Peyer's patch (tissue), 4 donors: Measurements from ENCODE around the gene MBD3L1. TPM values are rescaled to one million over a fixed set of nuclear protein-coding genes. Genes with fewer than 3 reads are reported as not detected.

Experiments used
- DNase-seq, 3 donors: peaks; one replicate each; pipeline ENCODE4 v3.0.0-alpha.2; 2017 to 2019
- H3K27ac ChIP-seq, 4 donors: fragments of 200-600 bp; sonication (generic); one replicate each; pipeline ENCODE4 v1.5.1; 2016 to 2019
- H3K27me3 ChIP-seq, 2 donors: fragments of 200-600 bp; sonication (generic); one replicate each; pipeline ENCODE4 v1.5.1; 2019
- H3K36me3 ChIP-seq, 3 donors: fragments of 200-600 bp; sonication (generic); one replicate each; pipeline ENCODE4 v1.5.1; 2016 to 2019
- H3K4me1 ChIP-seq, 4 donors: fragments of 200-600 bp; sonication (generic); one replicate each; pipeline ENCODE4 v1.5.1; 2016 to 2019
- H3K4me3 ChIP-seq, 4 donors: fragments of 200-600 bp; sonication (generic); 1 replicate in 3 of 4; 2 replicates in 1 of 4; pipeline ENCODE4 v1.5.1; 2016 to 2019; ENCODE audit warnings: mild to moderate bottlenecking in 1 of 4
- H3K9me3 ChIP-seq, 4 donors: fragments of 200-600 bp; sonication (generic); one replicate each; pipeline ENCODE4 v1.5.1; 2016 to 2019; ENCODE audit warnings: mild to moderate bottlenecking in 1 of 4
- CTCF ChIP-seq, 6 experiments: fragments of 450-650 bp in 4 of 6; fragments of 200-600 bp in 2 of 6; sonication (generic) in 1 of 6; IDR thresholded peaks; one replicate each; pipeline ENCODE4 v1.5.1; 2017 to 2019; ENCODE audit warnings: antibody characterized with exemption in 6 of 6, mild to moderate bottlenecking in 3 of 6, moderate library complexity in 1 of 6
- POLR2A ChIP-seq, 2 donors: fragments of 450-650 bp; IDR thresholded peaks; one replicate each; pipeline ENCODE4 v1.5.1; 2017; ENCODE audit warnings: antibody characterized with exemption in 2 of 2, mild to moderate bottlenecking in 2 of 2, moderate library complexity in 2 of 2
- total RNA-seq, 4 donors: library from RNA; depleted of rRNA; stranded (reverse); fragments of >200 nt; gene quantifications; one replicate each; pipeline ENCODE4 v1.1.0, GENCODE V29; 2016

The MBD3L1 gene
- total RNA-seq, 4 donors from 2014 or later, result not detected

GRCh38 chr19:8815780-8816179, 16.4 kb upstream of the MBD3L1 start:
- no peak overlapping the region for H3K4me3 ChIP-seq
- DNase-seq, result no peak
- H3K36me3 ChIP-seq, result peaks cover 0 to 100% (median 15%) of the 10 kb centered on the region in 3 donors
- TF ChIP-seq CTCF (IDR thresholded peaks at IDR 0.05) (no peak), POLR2A (IDR thresholded peaks at IDR 0.05) (no peak)
- H3K9me3 ChIP-seq, result peaks cover 0 to 89% (median 39%) of the 10 kb centered on the region in 4 donors
- H3K27me3 ChIP-seq, result no peaks in the 10 kb centered on the region
- H3K27ac ChIP-seq, result no peak overlapping the region
- H3K4me1 ChIP-seq, result no peaks in the 10 kb centered on the region

- Histone ChIP-seq H3K4me3 (no peak overlapping the region), H3K36me3 (peaks cover 0 to 96% (median 10%) of the 10 kb centered on the region in 3 donors), H3K27ac (no peak overlapping the region), H3K4me1 (no peaks in the 10 kb centered on the region), H3K9me3 (peaks cover 0 to 44% (median 9%) of the 10 kb centered on the region in 4 donors), H3K27me3 (no peaks in the 10 kb centered on the region)
- TF ChIP-seq CTCF (IDR thresholded peaks at IDR 0.05) (no peak), POLR2A (IDR thresholded peaks at IDR 0.05) (no peak)
- no peak for DNase-seq
These were observed 11.9 kb upstream of the MBD3L1 start for GRCh38 chr19:8820234-8820633.

GRCh38 chr19:8821748-8822241, 10.4 kb upstream of the MBD3L1 start:
- no peak overlapping the region for H3K27ac ChIP-seq
- no peak for DNase-seq
- peaks cover 0 to 82% (median 4%) of the 10 kb centered on the region in 3 donors for H3K36me3 ChIP-seq

GRCh38 chr19:8826371-8826770, 5.8 kb upstream of the MBD3L1 start:
- no peak for TF ChIP-seq POLR2A (IDR thresholded peaks at IDR 0.05)
- peaks cover 0 to 49% (median 0%) of the 10 kb centered on the region in 3 donors for H3K36me3 ChIP-seq
- H3K9me3 ChIP-seq, result no peaks in the 10 kb centered on the region

More at GRCh38 chr19:8821748-8822241, 10.4 kb upstream of the MBD3L1 start:
- Histone ChIP-seq H3K27me3 (no peaks in the 10 kb centered on the region), H3K4me3 (no peak overlapping the region), H3K4me1 (no peaks in the 10 kb centered on the region), H3K9me3 (peaks cover 0 to 29% (median 4%) of the 10 kb centered on the region in 4 donors)
- TF ChIP-seq POLR2A (IDR thresholded peaks at IDR 0.05), result no peak
- TF ChIP-seq CTCF (IDR thresholded peaks at IDR 0.05), result no peak

GRCh38 chr19:8827277-8827676, 4.9 kb upstream of the MBD3L1 start:
- TF ChIP-seq POLR2A (IDR thresholded peaks at IDR 0.05) (no peak), CTCF (IDR thresholded peaks at IDR 0.05) (no peak)
- no peak overlapping the region for H3K4me3 ChIP-seq
- no peaks in the 10 kb centered on the region for H3K9me3 ChIP-seq
- no peak for DNase-seq
- peaks cover 0 to 40% (median 0%) of the 10 kb centered on the region in 3 donors for H3K36me3 ChIP-seq
- no peak overlapping the region for H3K27ac ChIP-seq
- H3K27me3 ChIP-seq, result no peaks in the 10 kb centered on the region
- peaks cover 0 to 6% (median 0%) of the 10 kb centered on the region in 4 donors for H3K4me1 ChIP-seq

More at GRCh38 chr19:8826371-8826770, 5.8 kb upstream of the MBD3L1 start:
- Histone ChIP-seq H3K4me3 (no peak overlapping the region), H3K4me1 (peaks cover 0 to 3% (median 0%) of the 10 kb centered on the region in 4 donors), H3K27me3 (no peaks in the 10 kb centered on the region), H3K27ac (no peak overlapping the region)
- no peak for DNase-seq

- peak overlapping the region in 3 of 4 donors; percentile 92 to 97 (median 93) for H3K27ac ChIP-seq
- H3K4me3 ChIP-seq, result peak overlapping the region; percentile 80 to 94 (median 84)
- H3K4me1 ChIP-seq, result peaks cover 0 to 6% (median 0%) of the 10 kb centered on the region in 4 donors
- no peaks in the 10 kb centered on the region for H3K9me3 ChIP-seq
- no peak for DNase-seq
- TF ChIP-seq CTCF (IDR thresholded peaks at IDR 0.05) (no peak), POLR2A (IDR thresholded peaks at IDR 0.05) (no peak)
- H3K27me3 ChIP-seq, result no peaks in the 10 kb centered on the region
- peaks cover 0 to 14% (median 0%) of the 10 kb centered on the region in 3 donors for H3K36me3 ChIP-seq
These were observed 804 bp upstream of the MBD3L1 start for GRCh38 chr19:8831373-8831772.
